Measurements from ENCODE around the gene CACNA2D2. TPM values are rescaled to one million over a fixed set of nuclear protein-coding genes. Genes with fewer than 3 reads are reported as not detected.

CACNA2D2 gene
- total RNA-seq, 1 experiment from 2014 or later: 22.0 TPM

- ChIA-PET POLR2A (interaction anchor here (1.0 kb wide), 1 partner anchor 9 kb away, joined by 3 read pairs; no protein-coding TSS in a partner anchor), CTCF (no interaction called here)
- DNase-seq (ENCODE audit: low spot score): no peak
- Mint-ChIP-seq H3K9me3 (no peaks in the 10 kb centered on the region), H3K4me1 (peaks cover 7% of the 10 kb centered on the region), H3K27ac (no peak overlapping the region), H3K36me3 (no peaks in the 10 kb centered on the region), H3K27me3 (ENCODE audit: low read depth) (no peaks in the 10 kb centered on the region), H3K4me3 (no peak overlapping the region)
- TF ChIP-seq ARID4B (CRISPR knock-in tag; IDR thresholded peaks at IDR 0.05; ENCODE audit: borderline replicate concordance) (no peak), ZBTB43 (CRISPR knock-in tag; IDR thresholded peaks at IDR 0.05) (no peak), ZNF512 (CRISPR knock-in tag; IDR thresholded peaks at IDR 0.05; ENCODE audit: borderline replicate concordance) (no peak), ZNF396 (CRISPR knock-in tag; IDR thresholded peaks at IDR 0.05; ENCODE audit: borderline replicate concordance) (no peak), EMX1 (CRISPR knock-in tag; IDR thresholded peaks at IDR 0.05) (no peak)
- ATAC-seq: no peak
Measured at GRCh38 chr3:50444782-50445181, 58.7 kb downstream of the CACNA2D2 start.

GRCh38 chr3:50444213-50444612, 59.2 kb downstream of the CACNA2D2 start:
- no peak overlapping the region for H3K27ac Mint-ChIP-seq
- peaks cover 3% of the 10 kb centered on the region for H3K4me1 Mint-ChIP-seq
- H3K36me3 Mint-ChIP-seq: no peaks in the 10 kb centered on the region
- no peaks in the 10 kb centered on the region for H3K27me3 Mint-ChIP-seq (ENCODE audit: low read depth)
- ATAC-seq: no peak
- CTCF ChIA-PET: no interaction called here
- H3K9me3 Mint-ChIP-seq: no peaks in the 10 kb centered on the region
- DNase-seq (ENCODE audit: low spot score): no peak
- no peak for TF ChIP-seq GTF2I (CRISPR knock-in tag; conservative IDR thresholded peaks at IDR 0.05)
- TF ChIP-seq TEAD4 (CRISPR knock-in tag; IDR thresholded peaks at IDR 0.05): no peak
- TF ChIP-seq GRHL2 (CRISPR knock-in tag; IDR thresholded peaks at IDR 0.05; ENCODE audit: insufficient replicate concordance, severe bottlenecking): no peak
- TF ChIP-seq PREB (CRISPR knock-in tag; IDR thresholded peaks at IDR 0.05; ENCODE audit: borderline replicate concordance): no peak
- no peak for TF ChIP-seq ZNF396 (CRISPR knock-in tag; IDR thresholded peaks at IDR 0.05; ENCODE audit: borderline replicate concordance)
- no peak for TF ChIP-seq NR2C2 (CRISPR knock-in tag; IDR thresholded peaks at IDR 0.05)
- no peak for TF ChIP-seq ARID4B (CRISPR knock-in tag; IDR thresholded peaks at IDR 0.05; ENCODE audit: borderline replicate concordance)
- TF ChIP-seq TCF7 (CRISPR knock-in tag; IDR thresholded peaks at IDR 0.05; ENCODE audit: low read depth): no peak
- TF ChIP-seq NR1H2 (CRISPR knock-in tag; IDR thresholded peaks at IDR 0.05): no peak
- no peak for TF ChIP-seq OVOL2 (CRISPR knock-in tag; IDR thresholded peaks at IDR 0.05; ENCODE audit: borderline replicate concordance)
- no peak overlapping the region for H3K4me3 Mint-ChIP-seq
- POLR2A ChIA-PET: no interaction called here
